Body of pancreas (tissue), 4 donors: Measurements from ENCODE around the gene DUS1L.

ENCODE experiments used
- CTCF ChIP-seq, 7 experiments: fragments of 450-650 bp in 4 of 7; fragments of 200-600 bp in 3 of 7; sonication (generic) in 3 of 7; IDR thresholded peaks; one replicate each; pipeline ENCODE4 v1.5.1; 2016 to 2019; ENCODE audit warnings: antibody characterized with exemption in 7 of 7
- POLR2A ChIP-seq, 3 donors: fragments of 450-650 bp; IDR thresholded peaks; one replicate each; pipeline ENCODE4 v1.6.1; 2016; ENCODE audit warnings: antibody characterized with exemption in 3 of 3, mild to moderate bottlenecking in 2 of 3

DNA sequence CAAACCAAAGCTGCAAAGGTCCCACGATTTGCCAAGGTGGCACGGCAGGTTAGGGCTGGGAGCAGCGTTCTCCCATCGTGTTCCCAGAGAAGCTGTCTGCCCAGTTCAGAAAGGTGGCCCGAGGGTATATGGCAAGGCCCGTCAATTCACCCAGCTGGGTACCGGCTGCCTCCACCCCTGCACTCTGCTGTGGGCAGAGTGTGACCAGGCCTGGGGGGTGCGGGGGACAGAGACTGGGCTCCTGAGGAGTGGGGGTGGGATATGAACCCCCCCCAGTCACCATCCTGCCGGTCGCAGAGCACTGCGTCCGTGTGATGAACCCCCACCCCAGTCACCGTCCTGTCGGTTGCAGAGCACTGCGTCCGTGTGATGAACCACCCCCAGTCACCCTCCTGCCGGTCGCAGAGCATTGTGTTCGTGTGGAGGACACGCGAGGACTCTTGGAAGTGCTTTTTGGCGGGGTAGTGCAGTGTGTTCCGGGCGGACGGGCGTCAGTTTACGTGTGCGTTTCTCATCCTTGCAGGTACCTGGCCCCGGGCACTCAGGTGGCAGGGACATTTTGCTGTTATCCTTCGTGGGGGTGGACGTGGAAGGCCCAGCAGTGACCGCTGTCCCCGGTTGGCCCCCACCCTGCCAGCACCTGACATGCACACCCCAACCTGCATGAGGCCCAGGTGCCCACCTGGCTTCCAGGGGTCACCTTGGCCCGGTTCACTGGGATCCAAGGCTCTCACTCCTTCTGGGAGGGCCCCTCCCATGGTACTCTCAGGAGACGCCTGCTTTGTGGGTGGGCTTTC, 35.1 kb upstream of the DUS1L start:
- TF ChIP-seq CTCF (IDR thresholded peaks at IDR 0.05) (no peak), POLR2A (IDR thresholded peaks at IDR 0.05) (no peak)
